ENCODE results near the gene WFDC10B.
"Not testable (repeated sequence)": the region's sequence is repeated elsewhere in the genome, so short reads cannot be mapped to it uniquely, and the experiment has no call there.

Gene WFDC10B

DNA sequence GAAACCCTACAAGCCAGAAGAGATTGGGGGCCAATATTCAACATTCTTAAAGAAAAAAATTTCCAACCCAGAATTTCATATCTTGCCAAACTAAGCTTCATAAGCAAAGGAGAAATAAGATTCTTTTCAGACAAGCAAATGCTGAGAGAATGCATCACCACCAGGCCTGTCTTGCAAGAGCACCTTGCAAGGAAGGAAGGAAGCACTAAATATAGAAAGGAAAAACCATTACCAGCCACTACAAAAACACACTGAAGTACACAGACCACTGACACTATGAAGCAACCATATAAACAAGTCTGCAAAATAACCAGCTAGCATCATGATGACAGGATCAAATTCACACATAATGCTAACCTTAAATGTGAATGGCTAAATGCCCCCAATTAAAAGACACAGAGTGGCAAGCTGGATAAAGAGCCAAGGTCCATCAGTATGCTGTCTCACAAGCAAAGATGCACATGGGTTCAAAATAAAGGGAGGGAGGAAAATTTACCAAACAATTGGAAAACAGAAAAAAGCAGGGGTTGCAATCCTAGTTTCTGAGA, 11.4 kb upstream of the WFDC10B start:
- not testable (repeated sequence) for H3K9ac ChIP-seq (ENCODE audit: low read length in 2 of 2); H3K4me3 ChIP-seq (ENCODE audit: low read length in 2 of 2); H3K36me3 ChIP-seq (ENCODE audit: control insufficient read depth in 2 of 2, insufficient read depth in 2 of 2, low read length in 2 of 2); H3K27ac ChIP-seq (ENCODE audit: low read length); H3K4me1 ChIP-seq (ENCODE audit: control insufficient read depth, insufficient read depth, low read length); H3K9me3 ChIP-seq (ENCODE audit: control insufficient read depth in 2 of 2, low read length in 2 of 2); H3K27me3 ChIP-seq (ENCODE audit: control insufficient read depth in 1 of 2, insufficient read depth in 2 of 2, low read length in 2 of 2)

DNA sequence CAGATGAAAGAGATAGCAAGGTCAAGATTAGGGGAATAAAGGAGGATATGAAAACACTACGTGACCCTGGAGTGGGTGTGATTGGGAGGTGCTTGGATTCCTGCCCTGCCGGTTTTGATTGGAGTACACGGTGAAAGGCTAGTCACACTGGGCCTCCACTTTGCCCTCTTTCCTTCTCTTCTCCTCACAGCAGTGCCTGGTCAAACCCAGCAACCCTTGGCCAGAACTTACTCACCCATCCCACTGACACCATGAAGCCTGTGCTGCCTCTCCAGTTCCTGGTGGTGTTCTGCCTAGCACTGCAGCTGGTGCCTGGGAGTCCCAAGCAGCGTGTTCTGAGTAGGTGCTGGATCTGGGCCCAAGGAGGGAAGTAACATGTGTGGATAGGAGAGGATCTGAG, 2.9 kb downstream of the WFDC10B start, which contains the start of gene WFDC13:
TSS of gene WFDC13 (plus strand) at position 166 of the 400 bp plus-strand sequence. CDS start at position 252, 86 bp downstream.
- no peaks in the 10 kb centered on the region for H3K36me3 ChIP-seq (ENCODE audit: control insufficient read depth in 2 of 2, insufficient read depth in 2 of 2, low read length in 2 of 2)

DNA sequence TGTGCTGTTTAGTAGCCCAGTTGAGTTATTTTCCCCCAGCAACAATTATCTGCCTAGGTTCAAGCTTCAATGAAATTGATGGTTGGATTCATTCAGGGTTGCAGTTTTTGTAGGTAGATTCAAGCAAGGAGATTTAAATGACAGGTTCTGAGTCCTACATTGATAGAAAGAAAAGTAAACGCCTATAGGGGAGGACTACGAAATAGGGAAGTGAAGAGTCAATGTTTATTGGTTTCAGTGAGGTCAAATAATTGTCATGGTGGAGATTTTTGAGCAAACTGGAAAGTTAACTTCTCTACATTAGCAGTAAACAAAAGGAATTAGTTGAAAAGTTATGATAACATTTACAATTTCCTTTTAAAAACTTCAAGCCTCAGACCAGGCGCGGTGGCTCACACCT, 3.7 kb downstream of the WFDC10B start:
- no peaks in the 10 kb centered on the region for H3K36me3 ChIP-seq (ENCODE audit: control insufficient read depth in 2 of 2, insufficient read depth in 2 of 2, low read length in 2 of 2)
- no peaks in the 10 kb centered on the region for H3K9me3 ChIP-seq (ENCODE audit: control insufficient read depth in 2 of 2, low read length in 2 of 2)

More for the DNA sequence above, 2.9 kb downstream of the WFDC10B start, which contains the start of gene WFDC13:
- no peaks in the 10 kb centered on the region for H3K27me3 ChIP-seq (ENCODE audit: control insufficient read depth in 1 of 2, insufficient read depth in 2 of 2, low read length in 2 of 2)
- no peak within 1 kb of the TSS for H3K27ac ChIP-seq (ENCODE audit: low read length)
- H3K9me3 ChIP-seq (ENCODE audit: control insufficient read depth in 2 of 2, low read length in 2 of 2), result no peaks in the 10 kb centered on the region
- no peak within 1 kb of the TSS for H3K9ac ChIP-seq (ENCODE audit: low read length in 2 of 2)
- H3K4me3 ChIP-seq (ENCODE audit: low read length in 2 of 2), result no peak within 1 kb of the TSS
- no peaks in the 10 kb centered on the region for H3K4me1 ChIP-seq (ENCODE audit: control insufficient read depth, insufficient read depth, low read length)

DNA sequence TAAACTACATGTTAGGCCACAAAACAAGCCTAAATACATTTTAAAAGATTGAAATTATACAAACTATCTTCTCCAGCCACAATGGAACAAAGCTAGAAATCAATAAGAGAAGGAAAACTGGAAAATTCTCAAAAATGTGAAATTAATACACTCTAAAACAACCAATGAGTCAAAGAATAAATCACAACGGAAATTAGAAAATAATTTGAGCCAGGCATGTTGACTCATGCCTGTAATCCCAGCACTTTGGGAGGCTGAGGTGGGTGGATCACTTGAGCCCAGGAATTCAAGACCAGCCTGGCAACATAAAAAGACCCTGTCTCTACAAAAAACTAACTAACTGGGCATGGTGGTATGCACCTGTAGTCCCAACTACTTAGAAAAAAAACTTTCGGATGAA, 9.3 kb downstream of the WFDC10B start:
- Histone ChIP-seq H3K27me3 (ENCODE audit: control insufficient read depth in 1 of 2, insufficient read depth in 2 of 2, low read length in 2 of 2) (no peaks in the 10 kb centered on the region), H3K27ac (ENCODE audit: low read length) (no peak overlapping the region), H3K9ac (ENCODE audit: low read length in 2 of 2) (no peak overlapping the region), H3K4me1 (ENCODE audit: control insufficient read depth, insufficient read depth, low read length) (no peaks in the 10 kb centered on the region), H3K4me3 (ENCODE audit: low read length in 2 of 2) (no peak overlapping the region), H3K9me3 (ENCODE audit: control insufficient read depth in 2 of 2, low read length in 2 of 2) (peaks cover 0 to 5% of the 10 kb centered on the region in 2 donors), H3K36me3 (ENCODE audit: control insufficient read depth in 2 of 2, insufficient read depth in 2 of 2, low read length in 2 of 2) (no peaks in the 10 kb centered on the region)

More for the DNA sequence above, 3.7 kb downstream of the WFDC10B start:
- Histone ChIP-seq H3K27me3 (ENCODE audit: control insufficient read depth in 1 of 2, insufficient read depth in 2 of 2, low read length in 2 of 2) (no peaks in the 10 kb centered on the region), H3K9ac (ENCODE audit: low read length in 2 of 2) (no peak overlapping the region), H3K4me3 (ENCODE audit: low read length in 2 of 2) (no peak overlapping the region), H3K4me1 (ENCODE audit: control insufficient read depth, insufficient read depth, low read length) (no peaks in the 10 kb centered on the region), H3K27ac (ENCODE audit: low read length) (no peak overlapping the region)

DNA sequence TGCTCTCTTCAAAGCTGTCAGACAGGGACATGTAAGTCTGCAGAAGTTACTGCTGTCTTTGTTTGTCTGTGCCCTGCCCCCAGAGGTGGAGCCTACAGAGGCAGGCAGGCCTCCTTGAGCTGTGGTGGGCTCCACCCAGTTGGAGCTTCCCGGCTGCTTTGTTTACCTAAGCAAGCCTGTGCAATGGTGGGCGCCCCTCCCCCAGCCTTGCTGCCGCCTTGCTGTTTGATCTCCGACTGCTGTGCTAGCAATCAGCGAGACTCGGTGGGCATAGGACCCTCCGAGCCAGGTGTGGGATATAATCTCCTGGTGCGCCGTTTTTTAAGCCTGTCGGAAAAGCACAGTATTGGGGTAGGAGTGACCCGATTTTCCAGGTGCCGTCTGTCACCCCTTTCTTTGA, 11.5 kb downstream of the WFDC10B start:
- not testable (repeated sequence) for H3K4me3 ChIP-seq (ENCODE audit: low read length in 2 of 2)

DNA sequence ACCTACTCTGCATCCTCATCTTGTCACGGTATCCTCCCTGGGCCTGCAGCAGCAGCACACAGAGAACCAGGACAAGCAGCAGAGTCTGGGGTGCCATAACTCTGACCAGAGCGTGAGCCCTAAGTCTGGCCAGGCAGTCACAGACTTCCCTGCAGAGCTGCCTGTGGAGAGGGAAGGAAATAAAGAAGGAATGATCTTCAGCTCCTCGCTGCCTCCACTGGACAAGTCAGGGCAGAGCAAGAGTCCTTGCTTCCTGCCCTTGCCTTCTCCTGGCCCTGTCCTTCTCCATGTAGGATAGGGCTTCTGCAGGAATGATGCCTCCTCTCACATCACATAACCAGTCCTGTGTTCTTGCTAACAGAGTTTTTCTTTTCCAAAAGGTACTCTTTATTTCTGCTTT, 18.9 kb downstream of the WFDC10B start:
- H3K27ac ChIP-seq (ENCODE audit: low read length), result no peak overlapping the region
- no peaks in the 10 kb centered on the region for H3K4me1 ChIP-seq (ENCODE audit: control insufficient read depth, insufficient read depth, low read length)
- H3K27me3 ChIP-seq (ENCODE audit: control insufficient read depth in 1 of 2, insufficient read depth in 2 of 2, low read length in 2 of 2), result peaks cover 0 to 2% of the 10 kb centered on the region in 2 donors
- no peak overlapping the region for H3K4me3 ChIP-seq (ENCODE audit: low read length in 2 of 2)
- no peak overlapping the region for H3K9ac ChIP-seq (ENCODE audit: low read length in 2 of 2)
- H3K36me3 ChIP-seq (ENCODE audit: control insufficient read depth in 2 of 2, insufficient read depth in 2 of 2, low read length in 2 of 2), result no peaks in the 10 kb centered on the region
- H3K9me3 ChIP-seq (ENCODE audit: control insufficient read depth in 2 of 2, low read length in 2 of 2), result peaks cover 0 to 7% of the 10 kb centered on the region in 2 donors

More for the DNA sequence above, 11.5 kb downstream of the WFDC10B start:
- not testable (repeated sequence) for H3K4me1 ChIP-seq (ENCODE audit: control insufficient read depth, insufficient read depth, low read length); H3K9me3 ChIP-seq (ENCODE audit: control insufficient read depth in 2 of 2, low read length in 2 of 2); H3K36me3 ChIP-seq (ENCODE audit: control insufficient read depth in 2 of 2, insufficient read depth in 2 of 2, low read length in 2 of 2); H3K27me3 ChIP-seq (ENCODE audit: control insufficient read depth in 1 of 2, insufficient read depth in 2 of 2, low read length in 2 of 2); H3K9ac ChIP-seq (ENCODE audit: low read length in 2 of 2); H3K27ac ChIP-seq (ENCODE audit: low read length)

DNA sequence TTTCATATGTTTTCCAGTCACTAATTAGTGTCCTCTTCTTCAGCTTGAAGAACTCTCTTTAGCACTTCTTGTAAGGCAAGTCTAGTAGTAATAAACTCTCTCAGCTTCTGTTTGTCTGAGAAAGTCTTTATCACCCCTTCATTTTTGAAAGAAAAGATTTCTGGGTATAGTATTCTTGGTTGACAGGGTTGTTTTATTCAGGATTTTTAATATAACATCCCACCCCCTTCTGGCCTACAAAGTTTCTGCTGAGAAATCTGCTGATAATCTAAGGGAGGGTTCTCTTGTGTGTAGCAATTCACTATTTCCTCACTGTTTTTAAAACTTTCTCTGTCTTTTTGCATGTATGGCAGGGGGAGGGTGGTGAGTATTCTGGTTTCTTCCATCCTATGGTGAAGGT, 25.2 kb downstream of the WFDC10B start:
- no peak overlapping the region for H3K9ac ChIP-seq (ENCODE audit: low read length in 2 of 2)
- no peaks in the 10 kb centered on the region for H3K36me3 ChIP-seq (ENCODE audit: control insufficient read depth in 2 of 2, insufficient read depth in 2 of 2, low read length in 2 of 2)
- H3K9me3 ChIP-seq (ENCODE audit: control insufficient read depth in 2 of 2, low read length in 2 of 2), result peaks cover 8 to 25% of the 10 kb centered on the region in 2 donors
- H3K27me3 ChIP-seq (ENCODE audit: control insufficient read depth in 1 of 2, insufficient read depth in 2 of 2, low read length in 2 of 2), result no peaks in the 10 kb centered on the region
- no peak overlapping the region for H3K27ac ChIP-seq (ENCODE audit: low read length)
- no peak overlapping the region for H3K4me3 ChIP-seq (ENCODE audit: low read length in 2 of 2)
- H3K4me1 ChIP-seq (ENCODE audit: control insufficient read depth, insufficient read depth, low read length), result no peaks in the 10 kb centered on the region

DNA sequence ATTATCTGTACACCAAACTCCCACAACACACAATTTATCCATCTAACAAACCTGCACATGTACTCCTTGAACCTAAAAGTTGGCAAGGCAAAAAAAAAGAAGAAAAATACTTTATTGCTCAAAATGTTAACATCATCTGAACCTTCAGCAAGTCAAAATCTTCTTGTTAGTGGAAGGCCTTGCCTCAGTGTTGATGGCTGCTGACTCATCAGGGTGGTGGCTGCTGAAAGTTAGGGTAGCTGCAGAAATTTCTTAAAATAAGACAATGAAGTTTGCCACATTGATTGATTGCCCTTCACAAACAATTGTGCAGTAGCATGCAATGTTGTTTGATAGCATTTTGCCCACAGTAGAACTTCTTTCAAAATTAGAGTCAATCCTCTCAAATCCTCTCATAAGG, 32.1 kb downstream of the WFDC10B start:
- Histone ChIP-seq H3K4me1 (ENCODE audit: control insufficient read depth, insufficient read depth, low read length) (no peaks in the 10 kb centered on the region), H3K36me3 (ENCODE audit: control insufficient read depth in 2 of 2, insufficient read depth in 2 of 2, low read length in 2 of 2) (no peaks in the 10 kb centered on the region), H3K4me3 (ENCODE audit: low read length in 2 of 2) (no peak overlapping the region), H3K9ac (ENCODE audit: low read length in 2 of 2) (no peak overlapping the region), H3K9me3 (ENCODE audit: control insufficient read depth in 2 of 2, low read length in 2 of 2) (no peaks in the 10 kb centered on the region), H3K27ac (ENCODE audit: low read length) (no peak overlapping the region), H3K27me3 (ENCODE audit: control insufficient read depth in 1 of 2, insufficient read depth in 2 of 2, low read length in 2 of 2) (no peaks in the 10 kb centered on the region)

DNA sequence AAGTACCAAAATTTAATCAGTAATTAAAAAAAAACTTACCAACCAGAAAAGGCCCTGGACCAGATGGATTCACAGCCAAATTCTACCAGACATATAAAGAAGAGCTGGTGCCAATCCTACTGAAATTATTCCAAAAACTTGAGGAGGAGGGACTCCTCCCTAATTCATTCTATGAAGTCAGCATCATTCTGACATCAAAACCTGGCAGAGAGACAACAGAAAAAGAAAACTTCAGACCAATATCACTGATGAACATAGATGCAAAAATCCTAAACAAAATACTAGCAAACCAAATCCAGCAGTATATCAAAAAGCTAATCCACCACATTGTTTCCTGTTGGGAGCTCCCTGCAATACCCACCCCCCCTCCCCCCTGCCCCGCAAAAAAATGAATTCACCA, 34.7 kb downstream of the WFDC10B start, which contains the start of gene WFDC11:
TSS of gene WFDC11 (minus strand) at position 101 of the 400 bp plus-strand sequence. CDS start 19,639 bp downstream, outside the sequence.
- H3K9me3 ChIP-seq (ENCODE audit: control insufficient read depth in 2 of 2, low read length in 2 of 2), result peaks cover 0 to 2% of the 10 kb centered on the region in 2 donors
- no peaks in the 10 kb centered on the region for H3K27me3 ChIP-seq (ENCODE audit: control insufficient read depth in 1 of 2, insufficient read depth in 2 of 2, low read length in 2 of 2)
- no peaks in the 10 kb centered on the region for H3K36me3 ChIP-seq (ENCODE audit: control insufficient read depth in 2 of 2, insufficient read depth in 2 of 2, low read length in 2 of 2)
- no peak within 1 kb of the TSS for H3K27ac ChIP-seq (ENCODE audit: low read length)
- no peak within 1 kb of the TSS for H3K9ac ChIP-seq (ENCODE audit: low read length in 2 of 2)
- no peak within 1 kb of the TSS for H3K4me3 ChIP-seq (ENCODE audit: low read length in 2 of 2)
- H3K4me1 ChIP-seq (ENCODE audit: control insufficient read depth, insufficient read depth, low read length), result no peaks in the 10 kb centered on the region

DNA sequence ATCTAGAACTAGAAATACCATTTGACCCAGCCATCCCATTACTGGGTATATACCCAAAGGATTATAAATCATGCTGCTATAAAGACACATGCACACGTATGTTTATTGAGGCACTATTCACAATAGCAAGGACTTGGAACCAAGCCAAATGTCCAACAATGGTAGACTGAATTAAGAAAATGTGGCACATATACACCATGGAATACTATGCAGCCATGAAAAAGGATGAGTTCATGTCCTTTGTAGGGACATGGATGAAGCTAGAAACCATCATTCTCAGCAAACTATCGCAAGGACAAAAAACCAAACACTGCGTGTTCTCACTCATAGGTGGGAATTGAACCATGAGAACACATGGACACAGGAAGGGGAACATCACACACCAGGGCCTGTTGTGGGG, 47.8 kb downstream of the WFDC10B start:
- not testable (repeated sequence) for H3K4me1 ChIP-seq (ENCODE audit: control insufficient read depth, insufficient read depth, low read length); H3K36me3 ChIP-seq (ENCODE audit: control insufficient read depth in 2 of 2, insufficient read depth in 2 of 2, low read length in 2 of 2); H3K4me3 ChIP-seq (ENCODE audit: low read length in 2 of 2); H3K27ac ChIP-seq (ENCODE audit: low read length); H3K27me3 ChIP-seq (ENCODE audit: control insufficient read depth in 1 of 2, insufficient read depth in 2 of 2, low read length in 2 of 2); H3K9ac ChIP-seq (ENCODE audit: low read length in 2 of 2); H3K9me3 ChIP-seq (ENCODE audit: control insufficient read depth in 2 of 2, low read length in 2 of 2)

DNA sequence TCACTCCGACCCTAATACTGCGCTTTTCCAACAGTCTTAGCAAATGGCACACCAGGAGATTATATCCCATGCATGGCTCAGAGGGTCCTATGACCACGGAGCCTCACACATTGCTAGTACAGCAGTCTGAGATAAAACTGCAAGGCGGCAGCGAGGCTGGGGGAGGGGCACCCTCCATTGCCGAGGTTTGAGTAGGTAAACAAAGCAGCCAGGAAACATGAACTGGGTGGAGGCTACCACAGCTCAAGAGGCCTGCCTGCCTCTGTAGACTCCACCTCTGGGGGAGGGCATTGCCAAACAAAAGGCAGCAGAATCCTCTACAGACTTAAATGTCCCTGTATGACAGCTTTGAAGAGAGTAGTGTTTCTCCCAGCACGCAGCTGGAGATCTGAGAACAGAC, 53.1 kb downstream of the WFDC10B start:
- not testable (repeated sequence) for H3K9me3 ChIP-seq (ENCODE audit: control insufficient read depth in 2 of 2, low read length in 2 of 2); H3K27me3 ChIP-seq (ENCODE audit: control insufficient read depth in 1 of 2, insufficient read depth in 2 of 2, low read length in 2 of 2); H3K9ac ChIP-seq (ENCODE audit: low read length in 2 of 2); H3K4me1 ChIP-seq (ENCODE audit: control insufficient read depth, insufficient read depth, low read length); H3K36me3 ChIP-seq (ENCODE audit: control insufficient read depth in 2 of 2, insufficient read depth in 2 of 2, low read length in 2 of 2); H3K27ac ChIP-seq (ENCODE audit: low read length); H3K4me3 ChIP-seq (ENCODE audit: low read length in 2 of 2)
